Stomach (tissue), 9 donors: ENCODE measurements around the gene NELFB. TPM values are rescaled to one million over a fixed set of nuclear protein-coding genes. Genes with fewer than 3 reads are reported as not detected.
A peak's percentile ranks its signal among the peaks of the same experiment; 100 is the strongest.

Experiments used
- DNase-seq, 2 donors: peaks; one replicate each; pipeline versions ENCODE4 v3.0.0 to v3.0.0-alpha.2; 2013 to 2019
- H3K27ac ChIP-seq, 5 donors: fragments of 200-600 bp in 4 of 5; sonication (generic) in 4 of 5; one replicate each; pipeline ENCODE4 v1.5.1; 2013 to 2019; ENCODE audit warnings: mild to moderate bottlenecking in 1 of 5, moderate library complexity in 1 of 5
- H3K27me3 ChIP-seq, 3 donors: fragments of 200-600 bp; sonication (generic); one replicate each; pipeline ENCODE4 v1.5.1; 2017 to 2019; ENCODE audit warnings: mixed run types in 1 of 3
- H3K36me3 ChIP-seq, 4 donors: fragments of 200-600 bp; sonication (generic); 1 replicate in 3 of 4; 2 replicates in 1 of 4; pipeline ENCODE4 v1.5.1; 2016 to 2019
- H3K4me1 ChIP-seq, 4 donors: fragments of 200-600 bp; sonication (generic); one replicate each; pipeline ENCODE4 v1.5.1; 2016 to 2019
- H3K4me3 ChIP-seq, 4 donors: fragments of 200-600 bp; sonication (generic) in 3 of 4; one replicate each; pipeline ENCODE4 v1.5.1; 2016 to 2019; ENCODE audit warnings: mild to moderate bottlenecking in 1 of 4
- H3K9me3 ChIP-seq, 4 donors: fragments of 200-600 bp; sonication (generic); one replicate each; pipeline ENCODE4 v1.5.1; 2016 to 2019
- EP300 ChIP-seq: sonication (generic); formaldehyde crosslinking; IDR thresholded peaks from one replicate; pipeline ENCODE4 v1.6.1; 2017; ENCODE audit warnings: antibody characterized with exemption
- POLR2A ChIP-seq, 4 donors: fragments of 450-650 bp; IDR thresholded peaks; one replicate each; pipeline ENCODE4 v1.6.1; 2016; ENCODE audit warnings: antibody characterized with exemption in 4 of 4, control low read depth in 2 of 4, mild to moderate bottlenecking in 1 of 4, moderate library complexity in 1 of 4
- POLR2AphosphoS5 ChIP-seq, 3 donors: sonication (generic); formaldehyde crosslinking; IDR thresholded peaks; one replicate each; pipeline ENCODE4 v1.6.1; 2016; ENCODE audit warnings: antibody characterized with exemption in 3 of 3
- WGBS, 5 donors: extraction: QIAGEN DNeasy Blood & Tissue Kit in 3 of 5; methylation state at CpG; one replicate each; pipeline versions ENCODE4 v1.1.5 to v1.1.7; 2013 to 2018; 5-methylcytosine and 5-hydroxymethylcytosine counted together
- intact Hi-C: fragments of 100-400 bp; cut with DNase I; formaldehyde crosslinking; loops from one replicate; pipeline ENCODE4 v1.15.1; 2023; ENCODE audit warnings: low total_unique reads
- polyA plus RNA-seq, 3 donors: library from polyadenylated mRNA; stranded (reverse); fragments of 200-250 nt; gene quantifications; one replicate each; pipeline ENCODE4 v1.2.3, GENCODE V29; 2013
- total RNA-seq, 5 donors: library from RNA; depleted of rRNA; stranded (reverse); fragments of >200 nt; gene quantifications; one replicate each; pipeline versions ENCODE4 v1.1.0 to v1.2.3, GENCODE V29; 2014 to 2016
- TF ChIP-seq, protein P1 (sequence below), 7 experiments: fragments of 450-650 bp in 4 of 7; fragments of 200-600 bp in 3 of 7; sonication (generic) in 3 of 7; IDR thresholded peaks; one replicate each; pipeline ENCODE4 v1.5.1; 2016 to 2019; ENCODE audit warnings: antibody characterized with exemption in 7 of 7, control low read depth in 2 of 7, mild to moderate bottlenecking in 1 of 7
- donor health status: healthy with polysubstance abuse.
- donor health status: Bipolar disorder and iron deficiency.
- donor health status: healthy.

Gene NELFB
- total and polyA plus RNA-seq, 8 donors: 11.2 to 134 (median 36.1) TPM

DNA sequence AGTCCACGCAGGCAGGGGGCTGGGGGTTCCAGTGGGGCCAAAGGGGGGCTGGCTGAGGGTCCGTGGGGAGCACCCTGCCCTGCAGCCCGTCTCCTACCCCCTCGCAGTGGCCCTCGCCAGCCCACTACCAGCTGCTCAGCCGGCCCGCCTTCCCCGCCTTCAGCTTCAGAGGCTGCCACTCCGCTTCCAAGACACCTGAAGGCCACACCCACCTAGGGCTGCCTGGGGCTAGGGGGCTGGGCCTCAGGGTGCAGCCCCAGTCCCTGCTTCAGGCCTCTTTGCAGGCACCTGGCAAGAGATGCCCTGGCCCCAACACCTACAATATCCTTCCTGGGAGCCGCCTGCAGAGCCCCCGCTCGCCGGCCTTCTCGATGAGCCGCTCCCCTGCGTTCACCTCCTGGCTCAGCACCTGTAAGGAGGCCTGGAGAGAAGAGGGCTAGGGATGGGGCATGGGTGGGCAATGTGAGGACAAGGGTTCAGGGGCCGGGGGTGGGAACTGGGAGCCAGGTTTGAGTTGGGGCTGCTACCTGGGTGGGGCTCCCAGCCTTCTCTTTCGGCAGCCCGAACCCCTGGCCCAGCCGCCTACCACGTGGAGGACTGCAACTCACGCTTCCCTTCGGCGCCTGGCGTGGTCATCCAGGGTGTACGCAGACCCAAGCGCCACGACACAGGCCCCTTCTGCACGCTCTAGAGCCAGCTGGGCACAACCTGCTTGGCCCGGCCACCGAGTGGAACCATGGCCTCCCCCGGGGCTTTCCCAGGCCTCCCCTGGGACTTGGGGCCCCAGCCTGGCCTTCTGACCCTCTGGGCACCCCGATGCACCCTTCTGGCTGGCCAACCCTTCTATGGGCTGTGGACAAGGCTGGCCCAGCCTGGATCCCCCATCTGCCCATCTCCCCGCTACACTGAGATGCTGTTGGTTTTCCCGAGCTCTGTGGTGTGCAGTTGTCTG is 2.3 kb upstream of the NELFB start:
- WGBS, 5 donors: 72 to 97% (median 77%) methylated on average over 11 to 35 of the region's 35 CpGs
- Histone ChIP-seq H3K27me3 (no peaks in the 10 kb centered on the region), H3K4me1 (peaks cover 22 to 46% (median 38%) of the 10 kb centered on the region in 4 donors), H3K9me3 (no peaks in the 10 kb centered on the region), H3K36me3 (peaks cover 0 to 16% (median 11%) of the 10 kb centered on the region in 4 donors), H3K4me3 (no peak overlapping the region), H3K27ac (no peak overlapping the region)
- TF ChIP-seq EP300: no peak
- TF ChIP-seq, protein P1, sequence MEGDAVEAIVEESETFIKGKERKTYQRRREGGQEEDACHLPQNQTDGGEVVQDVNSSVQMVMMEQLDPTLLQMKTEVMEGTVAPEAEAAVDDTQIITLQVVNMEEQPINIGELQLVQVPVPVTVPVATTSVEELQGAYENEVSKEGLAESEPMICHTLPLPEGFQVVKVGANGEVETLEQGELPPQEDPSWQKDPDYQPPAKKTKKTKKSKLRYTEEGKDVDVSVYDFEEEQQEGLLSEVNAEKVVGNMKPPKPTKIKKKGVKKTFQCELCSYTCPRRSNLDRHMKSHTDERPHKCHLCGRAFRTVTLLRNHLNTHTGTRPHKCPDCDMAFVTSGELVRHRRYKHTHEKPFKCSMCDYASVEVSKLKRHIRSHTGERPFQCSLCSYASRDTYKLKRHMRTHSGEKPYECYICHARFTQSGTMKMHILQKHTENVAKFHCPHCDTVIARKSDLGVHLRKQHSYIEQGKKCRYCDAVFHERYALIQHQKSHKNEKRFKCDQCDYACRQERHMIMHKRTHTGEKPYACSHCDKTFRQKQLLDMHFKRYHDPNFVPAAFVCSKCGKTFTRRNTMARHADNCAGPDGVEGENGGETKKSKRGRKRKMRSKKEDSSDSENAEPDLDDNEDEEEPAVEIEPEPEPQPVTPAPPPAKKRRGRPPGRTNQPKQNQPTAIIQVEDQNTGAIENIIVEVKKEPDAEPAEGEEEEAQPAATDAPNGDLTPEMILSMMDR (IDR thresholded peaks at IDR 0.05): no peak
- TF ChIP-seq POLR2AphosphoS5 (IDR thresholded peaks at IDR 0.05): no peak
- TF ChIP-seq POLR2A (IDR thresholded peaks at IDR 0.05): no peak
- intact Hi-C loops: no loop called here
- DNase-seq: peak in 1 of 2 donors; percentile 80

DNA sequence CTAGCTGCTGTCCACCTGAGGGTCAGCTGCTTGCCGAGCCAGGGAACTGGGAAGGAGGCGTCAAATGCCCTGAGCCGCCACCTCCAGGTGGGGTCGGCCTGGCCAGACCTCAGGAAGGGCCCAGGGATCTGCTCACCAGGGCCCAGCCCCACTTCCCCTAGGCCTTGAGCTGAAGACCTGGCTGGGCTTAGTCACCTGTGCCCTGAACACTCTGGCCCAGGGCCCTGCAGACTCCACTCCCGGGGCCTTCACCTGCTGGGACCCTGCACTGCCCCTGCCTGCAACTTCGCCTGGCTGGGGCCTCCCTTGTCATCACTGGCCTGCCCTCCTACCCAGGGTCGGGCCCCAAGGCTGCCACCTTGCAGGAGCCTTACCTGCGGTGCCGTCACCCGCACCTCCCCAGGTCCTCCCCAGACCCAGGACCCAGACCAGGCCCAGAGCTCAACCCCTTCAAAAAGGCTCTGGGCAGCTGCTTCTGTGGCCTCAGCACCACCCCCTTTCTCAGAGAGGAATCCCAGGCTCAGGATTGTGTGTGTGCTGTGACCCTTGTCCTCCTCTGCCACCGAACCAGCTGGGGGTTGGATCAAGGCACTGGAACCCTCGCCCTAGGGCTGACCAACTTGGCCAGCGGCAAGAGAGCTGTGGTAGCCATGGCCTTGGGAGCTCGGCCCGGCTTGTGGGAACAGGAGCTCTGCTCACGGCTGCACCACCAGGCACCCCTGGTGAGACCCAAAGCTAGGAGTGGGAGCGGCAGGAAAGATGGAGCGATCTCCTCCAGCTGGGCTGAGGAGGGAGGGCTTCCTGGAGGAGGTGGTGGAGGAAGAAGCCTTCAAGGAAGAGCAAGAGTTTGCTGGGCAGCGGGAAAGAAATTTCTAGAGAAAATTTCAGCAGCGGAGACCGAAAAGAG is 1.2 kb upstream of the NELFB start:
- H3K36me3 ChIP-seq: peaks cover under 1 to 26% (median 21%) of the 10 kb centered on the region in 4 donors
- peak overlapping the region; percentile 94 to 100 (median 98) for H3K4me3 ChIP-seq
- peaks cover 22 to 51% (median 38%) of the 10 kb centered on the region in 4 donors for H3K4me1 ChIP-seq
- H3K27ac ChIP-seq: peak overlapping the region in 4 of 5 donors; percentile 76 to 91 (median 82)
- DNase-seq: no peak
- WGBS, 5 donors: 48 to 65% (median 53%) methylated on average over 12 to 21 of the region's 21 CpGs
- TF ChIP-seq POLR2A (IDR thresholded peaks at IDR 0.05) (no peak), POLR2AphosphoS5 (IDR thresholded peaks at IDR 0.05) (no peak), EP300 (no peak)
- TF ChIP-seq, protein P1 (IDR thresholded peaks at IDR 0.05): no peak
- intact Hi-C loops: no loop called here
- no peaks in the 10 kb centered on the region for H3K27me3 ChIP-seq
- no peaks in the 10 kb centered on the region for H3K9me3 ChIP-seq

DNA sequence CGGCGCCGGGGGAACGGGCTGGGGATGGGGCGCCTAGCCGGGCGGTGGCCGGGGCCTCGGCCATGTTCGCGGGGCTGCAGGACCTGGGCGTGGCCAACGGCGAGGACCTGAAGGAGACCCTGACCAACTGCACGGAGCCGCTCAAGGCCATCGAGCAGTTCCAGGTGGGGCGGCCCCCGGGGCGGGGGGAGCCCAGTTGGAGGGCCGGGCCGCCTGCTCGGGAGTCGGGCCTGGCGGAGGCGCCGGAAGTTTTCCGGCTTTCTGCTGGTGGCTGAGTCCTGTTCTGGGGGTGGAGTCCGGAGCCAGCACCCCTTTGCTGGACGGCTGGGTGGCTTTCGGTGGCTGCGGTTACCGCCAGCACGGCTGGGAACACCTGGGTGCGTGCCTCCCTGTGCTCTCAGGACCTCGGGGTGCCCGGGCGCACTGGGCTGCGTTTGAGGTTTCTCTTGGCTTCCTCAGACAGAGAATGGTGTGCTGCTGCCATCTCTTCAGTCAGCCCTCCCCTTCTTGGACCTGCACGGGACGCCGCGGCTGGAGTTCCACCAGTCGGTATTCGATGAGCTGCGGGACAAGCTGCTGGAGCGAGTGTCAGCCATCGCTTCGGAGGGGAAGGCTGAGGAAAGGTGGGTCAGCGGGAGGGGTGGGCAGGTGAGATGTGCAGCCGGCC is 454 bp downstream of the NELFB start:
- H3K27ac ChIP-seq: peak overlapping the region; percentile 78 to 91 (median 82)
- peak overlapping the region; percentile 94 to 100 (median 98) for H3K4me3 ChIP-seq
- TF ChIP-seq, protein P1 (IDR thresholded peaks at IDR 0.05): no peak
- TF ChIP-seq POLR2AphosphoS5 (IDR thresholded peaks at IDR 0.05) (no peak), POLR2A (IDR thresholded peaks at IDR 0.05) (no peak), EP300 (no peak)
- no peak for DNase-seq
- WGBS, 5 donors: 1 to 2% (median 1%) methylated on average over 23 to 51 of the region's 51 CpGs
- peaks cover 22 to 51% (median 38%) of the 10 kb centered on the region in 4 donors for H3K4me1 ChIP-seq
- H3K27me3 ChIP-seq: no peaks in the 10 kb centered on the region
- peaks cover 4 to 32% (median 26%) of the 10 kb centered on the region in 4 donors for H3K36me3 ChIP-seq
- no peaks in the 10 kb centered on the region for H3K9me3 ChIP-seq
- intact Hi-C loops: no loop called here
